H1 (cell line): ENCODE measurements around the gene SSTR5. TPM values are rescaled to one million over a fixed set of nuclear protein-coding genes. Genes with fewer than 3 reads are reported as not detected.

Experiments
- CREB1 ChIP-seq: IDR thresholded peaks from 2 replicates; pipeline ENCODE4 v1.6.1; 2012; ENCODE audit warnings: inconsistent platforms
- EP300 ChIP-seq, 2 experiments: IDR thresholded peaks; 1 replicate in 1 of 2; 2 replicates in 1 of 2; pipeline ENCODE4 v1.6.1; 2011 to 2012; ENCODE audit warnings: low read depth in 2 of 2, low read length in 2 of 2, mild to moderate bottlenecking in 2 of 2, borderline replicate concordance in 1 of 2, inconsistent platforms in 1 of 2, moderate library complexity in 1 of 2
- SIN3A ChIP-seq, 2 experiments: IDR thresholded peaks in 1 of 2; conservative IDR thresholded peaks in 1 of 2; 2 replicates each; pipeline ENCODE4 v1.6.1; 2011 to 2012; ENCODE audit warnings: low read length in 2 of 2, improper control_type of control experiment in 1 of 2, low read depth in 1 of 2, mild to moderate bottlenecking in 1 of 2
- SIRT6 ChIP-seq: IDR thresholded peaks from one replicate; pipeline ENCODE4 v1.7.1; 2012; ENCODE audit warnings: low read length, inconsistent platforms
- polyA plus RNA-seq, 7 experiments: library from polyadenylated mRNA; depleted of rRNA in 3 of 7; stranded (reverse) in 5 of 7; unstranded in 2 of 7; fragments of >200 nt in 5 of 7; fragments of 200-250 nt in 2 of 7; gene quantifications; 1 replicate in 5 of 7; 2 replicates in 1 of 7; 4 replicates in 1 of 7; pipeline versions ENCODE4 v1.2.1 to v1.2.3, GENCODE V29; 2011 to 2013; ENCODE audit warnings: missing spikeins in 2 of 7, mixed read lengths in 2 of 7
- total RNA-seq: library from RNA; stranded (reverse); fragmentation: NEBNext Ultra II Directional; extraction: Animal tissue kit (Norgen Biotek cat#: 25700); gene quantifications from 2 replicates; pipeline ENCODE4 v1.2.1, GENCODE V29; 2021

The SSTR5 gene
- total and polyA plus RNA-seq, 2 of the 8 experiments (the other 6 are each of a cell fraction or from before 2014, with no cell fraction given) = 0.56 to 0.60 TPM

DNA sequence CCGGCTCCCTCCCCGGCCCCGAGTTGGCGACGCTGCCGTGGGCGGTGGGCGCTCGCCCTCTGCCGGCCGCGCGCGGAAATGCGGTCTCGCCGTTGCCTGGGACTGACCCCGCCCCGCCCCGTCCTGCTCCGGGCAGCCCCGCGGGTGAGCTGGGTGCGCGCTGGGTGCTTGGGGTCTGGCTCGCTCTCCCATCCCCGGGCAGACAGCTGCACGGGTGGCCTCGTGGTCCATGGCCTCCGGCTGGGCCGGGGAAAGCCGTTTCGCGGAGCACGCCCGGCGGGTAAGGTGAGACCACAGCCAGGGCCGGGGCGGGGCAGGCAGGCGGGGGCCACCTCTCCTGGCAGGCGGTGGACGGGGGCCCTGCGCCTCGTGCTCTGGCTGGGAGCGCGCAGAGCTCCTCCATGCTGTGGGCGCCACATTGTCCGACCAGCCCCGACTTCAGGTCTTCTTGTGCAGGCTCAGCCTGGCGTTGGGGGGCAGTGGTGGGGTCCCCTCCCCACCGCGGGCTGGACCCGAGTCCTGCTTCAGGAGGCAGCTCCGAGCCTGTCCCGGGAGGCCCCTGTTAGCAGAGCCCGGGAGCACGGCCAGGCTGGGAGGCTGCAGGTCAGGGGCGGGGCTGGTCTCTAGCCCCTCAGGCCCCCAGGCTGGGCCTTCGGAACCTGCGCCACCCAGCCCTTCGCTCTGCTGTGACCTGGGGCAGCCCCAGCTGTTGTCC is 30.5 kb downstream of the SSTR5 start (continued):
- no peak for TF ChIP-seq SIN3A (conservative IDR thresholded peaks at IDR 0.05 in 1 of 2, IDR thresholded peaks at IDR 0.05 in 1 of 2; ENCODE audit: low read depth in 1 of 2, low read length in 2 of 2)
- TF ChIP-seq SIRT6 = no peak
- no peak for TF ChIP-seq EP300 (IDR thresholded peaks at IDR 0.05; ENCODE audit: borderline replicate concordance in 1 of 2, low read depth in 2 of 2, low read length in 2 of 2)
- no peak for TF ChIP-seq CREB1
